C4-2B (cell line): ENCODE measurements around the gene EFEMP1.

ENCODE experiments used
- H3K27ac ChIP-seq: fragments of 450-650 bp; 2 replicates; pipeline ENCODE4 v1.5.1; 2017
- ZFX ChIP-seq: fragments of 450-650 bp; IDR thresholded peaks from 2 replicates; pipeline ENCODE4 v1.6.1; 2017
- TF ChIP-seq, protein P1 (sequence below): fragments of 450-650 bp; conservative IDR thresholded peaks from 2 replicates; pipeline ENCODE4 v1.5.1; 2017; ENCODE audit warnings: mild to moderate bottlenecking

EFEMP1 gene

GRCh38 chr2:55932843-55933242, 9.3 kb upstream of the EFEMP1 start:
- H3K27ac ChIP-seq = no peak overlapping the region
- TF ChIP-seq, protein P1, sequence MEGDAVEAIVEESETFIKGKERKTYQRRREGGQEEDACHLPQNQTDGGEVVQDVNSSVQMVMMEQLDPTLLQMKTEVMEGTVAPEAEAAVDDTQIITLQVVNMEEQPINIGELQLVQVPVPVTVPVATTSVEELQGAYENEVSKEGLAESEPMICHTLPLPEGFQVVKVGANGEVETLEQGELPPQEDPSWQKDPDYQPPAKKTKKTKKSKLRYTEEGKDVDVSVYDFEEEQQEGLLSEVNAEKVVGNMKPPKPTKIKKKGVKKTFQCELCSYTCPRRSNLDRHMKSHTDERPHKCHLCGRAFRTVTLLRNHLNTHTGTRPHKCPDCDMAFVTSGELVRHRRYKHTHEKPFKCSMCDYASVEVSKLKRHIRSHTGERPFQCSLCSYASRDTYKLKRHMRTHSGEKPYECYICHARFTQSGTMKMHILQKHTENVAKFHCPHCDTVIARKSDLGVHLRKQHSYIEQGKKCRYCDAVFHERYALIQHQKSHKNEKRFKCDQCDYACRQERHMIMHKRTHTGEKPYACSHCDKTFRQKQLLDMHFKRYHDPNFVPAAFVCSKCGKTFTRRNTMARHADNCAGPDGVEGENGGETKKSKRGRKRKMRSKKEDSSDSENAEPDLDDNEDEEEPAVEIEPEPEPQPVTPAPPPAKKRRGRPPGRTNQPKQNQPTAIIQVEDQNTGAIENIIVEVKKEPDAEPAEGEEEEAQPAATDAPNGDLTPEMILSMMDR = no peak
- no peak for TF ChIP-seq ZFX

DNA sequence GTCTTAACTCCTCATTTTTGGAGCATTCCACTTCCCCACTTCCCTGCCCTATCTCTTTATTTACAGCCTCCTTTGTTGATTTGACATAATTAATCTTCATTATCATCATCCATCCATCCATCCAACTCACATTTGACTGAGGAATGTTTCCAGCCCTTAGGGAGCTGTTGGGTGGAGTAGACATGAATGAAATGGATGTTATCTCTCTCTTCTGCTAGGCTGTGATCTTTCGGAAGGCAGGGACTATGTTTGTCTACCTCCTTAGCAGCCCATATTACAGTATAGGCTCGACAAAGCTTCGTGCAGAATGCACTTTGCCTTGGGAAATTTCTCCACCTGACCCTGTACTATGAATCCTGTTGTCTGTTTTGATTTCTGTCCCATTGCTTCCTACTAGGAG, 7.7 kb upstream of the EFEMP1 start:
- TF ChIP-seq ZFX = no peak
- TF ChIP-seq, protein P1 = no peak
- no peak overlapping the region for H3K27ac ChIP-seq

- TF ChIP-seq, protein P1 = no peak
- TF ChIP-seq ZFX = no peak
Measured at GRCh38 chr2:55929476-55929875, 5.9 kb upstream of the EFEMP1 start.

DNA sequence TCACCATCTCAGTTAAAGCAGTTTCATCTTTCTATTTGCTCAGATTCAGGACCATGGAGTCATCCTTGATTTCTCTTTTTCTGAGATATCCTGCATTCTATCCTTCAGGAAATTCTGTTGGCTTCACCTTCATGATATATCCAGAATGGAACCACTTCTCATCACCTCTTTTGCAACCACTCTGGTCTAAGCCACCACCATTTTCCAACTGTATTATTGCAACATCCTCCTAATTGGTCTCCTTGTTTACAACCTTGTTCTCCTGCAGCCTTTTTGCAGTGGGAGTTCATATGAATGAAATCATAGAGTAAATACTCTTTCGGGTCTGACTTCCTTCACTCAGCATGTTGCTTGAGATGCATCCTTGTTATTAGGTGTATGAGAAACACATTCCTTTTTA, 3.4 kb upstream of the EFEMP1 start:
- no peak overlapping the region for H3K27ac ChIP-seq
- TF ChIP-seq, protein P1 = no peak
- TF ChIP-seq ZFX = no peak

More at GRCh38 chr2:55929476-55929875, 5.9 kb upstream of the EFEMP1 start:
- H3K27ac ChIP-seq = no peak overlapping the region

GRCh38 chr2:55926246-55926645, 2.7 kb upstream of the EFEMP1 start:
- no peak for TF ChIP-seq ZFX
- TF ChIP-seq, protein P1 = no peak
- no peak overlapping the region for H3K27ac ChIP-seq

DNA sequence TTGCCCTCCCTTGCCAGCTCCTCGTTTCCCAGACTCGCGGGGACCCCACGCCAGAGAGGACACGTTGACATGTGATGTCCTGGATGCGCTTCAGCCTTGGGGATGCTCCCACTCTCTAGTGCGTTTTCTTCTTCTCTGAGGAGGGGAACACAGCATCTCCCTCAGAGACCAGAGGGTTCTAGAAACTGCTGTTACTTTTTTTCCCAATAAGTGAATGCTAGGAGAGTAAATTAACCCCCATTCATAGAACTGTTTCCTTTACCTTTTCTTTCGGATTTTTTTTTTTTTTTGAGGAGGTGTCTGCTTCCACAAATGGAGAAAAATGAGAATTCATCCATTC, 370 bp upstream of the EFEMP1 start:
- H3K27ac ChIP-seq = no peak overlapping the region
- TF ChIP-seq, protein P1 = no peak
- no peak for TF ChIP-seq ZFX

GRCh38 chr2:55922291-55922907, 1.2 kb downstream of the EFEMP1 start:
- TF ChIP-seq, protein P1 = no peak
- TF ChIP-seq ZFX = no peak
- H3K27ac ChIP-seq = no peak overlapping the region
